ENCODE measurements around the gene GABPA.

GABPA gene

DNA sequence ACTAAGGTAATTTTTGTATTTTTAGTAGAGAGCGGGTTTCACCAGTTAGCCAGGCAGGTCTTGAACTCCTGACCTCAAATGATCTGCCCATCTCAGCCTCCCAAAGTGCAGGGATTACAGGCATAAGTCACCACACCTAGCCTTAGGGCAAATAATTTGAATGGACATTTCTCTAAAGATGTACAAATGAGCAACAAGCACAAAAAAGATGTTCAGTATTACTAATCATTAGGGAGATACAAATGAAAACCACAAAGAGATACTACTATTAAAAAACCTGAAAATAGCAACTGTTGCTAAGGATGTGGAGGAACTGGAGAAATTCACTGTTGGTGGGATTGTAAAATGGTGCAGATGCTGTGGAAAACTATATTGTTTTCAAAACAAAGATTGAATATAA is 79.1 kb downstream of the GABPA start:
- no peak for FAIRE-seq

DNA sequence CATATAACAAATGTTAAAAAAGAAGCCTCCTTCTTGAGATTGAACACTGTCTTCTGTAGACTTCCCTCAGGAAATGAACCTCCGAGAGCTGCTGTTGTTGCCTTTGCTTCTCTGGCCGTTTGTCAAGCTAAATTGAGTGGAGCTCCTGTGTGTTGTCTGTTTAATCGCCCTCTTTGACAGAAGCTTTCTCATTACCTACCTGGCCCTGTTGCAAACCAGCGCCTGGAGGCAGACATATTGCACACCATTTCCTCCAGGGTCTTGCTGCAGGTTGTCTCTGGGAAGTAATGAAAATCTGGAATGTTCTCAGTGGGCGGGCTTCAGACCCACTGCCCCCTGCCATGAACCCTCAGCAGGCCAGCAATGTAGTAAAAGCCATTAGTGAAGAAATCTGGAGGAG is 83.3 kb downstream of the GABPA start:
- no peak for FAIRE-seq

DNA sequence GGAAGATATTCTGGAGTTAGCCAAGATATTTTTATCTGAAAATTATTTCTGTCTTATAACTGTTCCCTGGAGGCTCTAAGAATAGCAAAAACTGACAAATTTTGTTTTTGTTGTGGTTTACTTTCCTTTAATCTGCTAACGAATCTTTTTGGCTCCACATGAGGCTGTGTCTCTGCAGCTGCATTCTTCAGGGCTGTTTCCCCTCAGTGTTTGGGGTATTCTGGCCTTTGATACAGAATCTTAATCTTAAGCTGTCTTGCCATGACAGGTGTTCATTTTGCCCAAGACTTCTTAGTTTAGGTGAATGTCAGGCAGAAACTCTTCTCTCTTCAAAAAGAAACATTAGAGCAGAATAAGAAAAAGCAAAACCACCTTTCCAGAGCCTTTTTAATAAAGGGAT is 83.8 kb downstream of the GABPA start:
- FAIRE-seq: no peak
